Stimulated activated naive CD4-positive, alpha-beta T cell treated with Interleukin-2 at 50 U/mL for 16 hours (primary cell): ENCODE measurements around the gene RREB1.

Source experiments
- DNase-seq: peaks from one replicate; lab custom pipeline; 2025; lab: John Stamatoyannopoulos, UW

RREB1 gene

GRCh38 chr6:7243179-7243981 lies 135.6 kb downstream of the RREB1 start:
- DNase-seq = peak; percentile 11

DNA sequence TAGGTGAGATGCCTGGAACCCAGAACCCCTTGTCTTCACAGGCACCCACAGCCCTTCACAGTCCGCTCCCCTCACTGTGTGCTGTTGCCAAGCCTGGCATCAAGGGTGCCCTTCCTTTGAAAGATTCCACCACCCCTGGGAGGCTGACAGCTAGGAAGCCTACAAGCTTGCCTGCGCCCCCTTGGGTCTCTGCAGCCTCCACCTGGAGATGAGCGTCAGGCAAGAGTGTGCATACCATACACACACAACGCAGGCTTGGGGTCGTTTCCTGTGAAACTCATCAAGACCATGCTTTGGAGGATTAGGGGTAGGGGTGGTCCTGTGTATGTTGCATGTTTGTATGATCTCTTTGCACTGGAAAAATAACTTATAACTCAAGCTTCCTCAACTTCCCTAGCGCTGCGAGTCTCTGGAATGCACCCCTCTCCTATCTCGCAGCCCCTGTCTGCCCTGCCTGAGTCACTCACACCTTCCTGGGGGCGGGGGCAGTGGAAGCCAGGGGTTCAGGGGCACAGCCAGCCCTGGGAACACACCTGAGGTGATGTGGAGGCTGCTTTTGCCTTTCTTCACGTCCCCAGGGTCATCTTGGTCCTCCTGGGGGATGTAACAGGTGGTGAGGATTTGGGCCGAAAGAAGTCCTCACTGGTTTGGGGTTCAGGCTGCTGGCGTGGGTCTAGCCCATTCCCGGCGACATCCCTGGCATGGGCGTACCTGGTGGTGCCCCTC lies 138.1 kb downstream of the RREB1 start:
- DNase-seq = no peak

- no peak for DNase-seq
These were observed 138.8 kb downstream of the RREB1 start for GRCh38 chr6:7246401-7247178.

- DNase-seq = no peak
These were observed 139.4 kb downstream of the RREB1 start for GRCh38 chr6:7247179-7247456.

- no peak for DNase-seq
These were observed 140.1 kb downstream of the RREB1 start for GRCh38 chr6:7247828-7248227.

- DNase-seq = no peak
These were observed 141.6 kb downstream of the RREB1 start for GRCh38 chr6:7249391-7249790.

GRCh38 chr6:7249946-7250643 lies 142.3 kb downstream of the RREB1 start:
- DNase-seq = no peak

GRCh38 chr6:7250812-7251211 lies 143.1 kb downstream of the RREB1 start:
- no peak for DNase-seq

GRCh38 chr6:7251646-7252260 lies 144.0 kb downstream of the RREB1 start:
- DNase-seq = no peak

- no peak for DNase-seq
These were observed 144.6 kb downstream of the RREB1 start for GRCh38 chr6:7252390-7252789.

GRCh38 chr6:7254980-7255835 lies 147.4 kb downstream of the RREB1 start:
- DNase-seq = no peak

GRCh38 chr6:7255918-7256317 lies 148.2 kb downstream of the RREB1 start:
- no peak for DNase-seq

- no peak for DNase-seq
These were observed 149.0 kb downstream of the RREB1 start for GRCh38 chr6:7256785-7257184.

DNA sequence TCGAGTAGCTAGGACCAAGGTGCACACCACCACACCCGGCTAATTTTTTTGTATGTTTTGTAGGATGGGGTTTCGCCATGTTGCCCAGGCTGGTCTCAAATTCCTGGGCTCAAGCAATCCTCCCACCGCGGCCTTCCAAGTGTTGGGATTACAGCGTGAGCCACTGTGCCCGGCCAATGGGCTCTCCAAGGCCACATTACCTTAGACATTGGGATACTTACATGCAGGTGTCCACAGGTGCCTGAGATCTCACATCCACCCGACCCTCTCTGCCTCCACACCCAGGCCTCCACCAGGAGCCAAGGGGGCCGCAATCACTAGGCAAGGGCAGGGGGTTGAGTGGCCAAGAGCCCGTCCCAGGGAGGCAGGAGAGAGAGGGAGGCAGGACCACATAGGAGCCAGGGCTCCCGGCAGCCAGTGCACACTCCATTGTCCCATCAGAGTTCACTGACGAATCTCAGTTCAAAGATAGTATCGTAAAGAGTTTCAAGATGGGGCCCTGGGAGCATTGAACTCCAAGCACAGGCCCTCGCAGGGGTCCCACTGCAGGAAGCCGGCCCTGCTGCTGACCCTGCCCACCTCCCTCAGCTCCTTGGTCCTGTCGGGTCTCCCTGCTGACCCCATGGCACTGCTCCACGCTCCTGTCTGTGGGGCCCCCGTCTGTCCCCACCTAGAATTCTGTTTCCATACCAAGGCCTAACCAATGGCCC lies 149.9 kb downstream of the RREB1 start:
- DNase-seq = no peak

DNA sequence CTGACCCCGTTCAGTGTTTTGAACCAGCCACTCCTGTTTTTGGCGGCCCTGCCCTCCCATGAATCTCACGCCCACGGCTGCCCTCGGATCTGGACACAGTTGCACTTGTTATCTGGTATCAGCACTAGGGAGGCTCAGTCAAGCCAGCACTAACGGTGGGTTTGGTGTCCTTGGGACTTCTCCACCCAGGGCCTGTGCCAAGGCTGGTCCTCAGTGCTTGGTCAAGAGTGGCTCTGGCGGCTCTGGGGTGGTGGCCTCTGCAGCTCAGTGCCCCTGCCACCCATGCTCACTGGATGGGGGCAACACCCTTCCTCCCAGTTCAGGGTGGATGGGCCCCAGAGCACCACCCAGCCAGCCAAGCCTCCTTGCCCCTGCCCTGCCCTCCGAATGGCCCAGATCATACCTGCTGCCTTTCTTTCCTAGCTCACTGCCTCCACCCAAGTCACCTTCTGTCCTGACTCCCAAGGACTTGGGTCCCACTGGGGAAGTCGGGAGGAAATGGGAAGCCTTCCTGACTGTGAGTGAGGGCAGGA lies 150.5 kb downstream of the RREB1 start:
- no peak for DNase-seq

DNA sequence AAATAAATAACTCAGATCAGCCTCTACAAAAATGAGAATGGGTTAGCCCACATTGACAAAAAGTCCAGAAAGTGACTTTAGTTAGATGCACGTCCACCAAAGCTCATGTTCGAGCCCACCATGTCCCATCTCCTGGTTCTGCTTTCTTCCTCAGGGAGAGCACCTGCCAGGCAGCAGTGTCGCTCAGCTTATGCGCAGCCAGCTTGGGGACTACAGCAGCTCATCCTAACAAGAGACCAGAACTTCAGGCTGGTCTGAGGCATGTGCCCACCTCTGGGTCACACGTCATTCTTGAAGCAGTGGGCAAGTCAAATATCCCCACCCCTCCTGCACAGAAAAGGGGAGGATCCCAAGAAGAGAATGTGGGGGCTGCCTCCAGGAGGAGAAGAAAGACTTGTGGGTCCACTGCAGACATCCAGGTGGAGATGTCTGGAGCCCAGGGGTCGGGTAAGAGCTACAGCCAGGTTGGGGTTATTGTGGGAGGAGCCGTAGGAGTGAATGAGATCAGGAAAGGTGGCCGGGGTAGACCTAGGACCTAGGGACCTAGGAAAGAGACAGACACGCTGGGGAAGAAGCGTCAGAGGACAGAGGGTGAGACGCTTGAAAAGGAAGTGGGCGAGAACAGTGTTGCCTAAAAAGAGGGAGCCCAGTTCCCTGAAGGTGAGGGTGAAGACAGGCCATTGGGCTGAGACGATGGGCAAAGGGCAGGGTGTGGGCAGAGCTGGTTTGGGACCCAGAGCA lies 152.7 kb downstream of the RREB1 start:
- DNase-seq = no peak

- DNase-seq = peak; percentile 35
These were observed 153.5 kb downstream of the RREB1 start for GRCh38 chr6:7261032-7261841.

DNA sequence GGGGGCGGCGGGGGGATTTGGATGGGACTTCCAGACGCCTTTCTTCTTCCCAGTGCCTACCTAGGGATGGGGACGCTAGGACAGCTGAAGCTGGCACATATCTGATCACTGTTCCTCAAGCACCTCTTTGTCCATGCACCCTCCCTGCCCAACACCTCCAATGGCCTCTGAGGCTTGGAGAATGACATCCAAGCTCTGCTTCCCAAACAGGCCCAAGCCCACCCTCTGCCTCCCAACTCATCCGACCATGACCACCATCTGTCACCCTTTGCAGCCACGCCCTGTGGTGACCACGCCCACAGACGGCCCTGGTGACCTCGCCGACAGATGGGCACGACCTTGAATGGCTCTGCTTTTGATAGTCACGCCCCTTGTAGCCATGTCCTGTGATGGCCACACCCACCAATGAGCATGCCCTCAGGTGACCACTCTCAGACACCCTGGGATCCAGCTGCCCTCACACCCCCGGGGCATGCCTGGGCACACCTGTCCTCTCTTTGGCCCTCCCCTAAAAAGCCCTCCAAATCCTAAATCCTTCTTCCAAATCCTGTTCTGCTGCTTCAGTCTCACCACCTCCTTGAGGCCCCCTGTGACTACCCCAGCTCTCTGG lies 154.2 kb downstream of the RREB1 start:
- DNase-seq = no peak
